ENCODE measurements around the gene LMX1A. TPM values are rescaled to one million over a fixed set of nuclear protein-coding genes. Genes with fewer than 3 reads are reported as not detected.

Gene LMX1A
- polyA plus RNA-seq, 1 donor from 2014 or later: 0.47 TPM

DNA sequence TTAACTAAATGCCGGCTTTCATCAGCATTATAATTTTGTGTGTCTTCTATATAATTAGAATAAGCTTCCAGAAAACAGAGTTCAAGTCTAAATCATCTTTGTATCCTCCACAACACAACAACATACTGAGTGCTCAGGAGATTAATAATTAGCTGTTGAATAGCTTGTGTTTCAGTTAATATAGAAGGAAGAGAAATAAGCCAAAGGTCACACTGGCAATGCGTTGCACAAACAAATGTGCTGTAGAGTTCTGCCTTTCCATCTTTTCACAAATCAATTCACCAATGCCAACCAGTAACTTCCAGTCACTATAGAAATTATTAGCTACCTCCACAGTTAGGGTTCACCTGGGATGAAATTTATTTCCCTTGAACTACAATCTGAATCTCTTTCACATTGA is 132.0 kb downstream of the LMX1A start:
- Histone ChIP-seq H3K9me2 (ENCODE audit: insufficient read depth, low read length) (no peaks in the 10 kb centered on the region), H4K20me1 (ENCODE audit: insufficient read depth) (no peaks in the 10 kb centered on the region), H3K79me2 (replicated peaks; ENCODE audit: insufficient read depth, low read length) (no peaks in the 10 kb centered on the region), H3K36me3 (ENCODE audit: insufficient read depth, low read length) (no peaks in the 10 kb centered on the region), H2AFZ (ENCODE audit: low read depth, low read length) (no peak overlapping the region), H3K27me3 (ENCODE audit: insufficient read depth, low read depth, low read length) (no peaks in the 10 kb centered on the region), H3K4me2 (ENCODE audit: low read length) (no peak overlapping the region), H3K27ac (ENCODE audit: low read length) (no peak overlapping the region), H3K4me3 (ENCODE audit: low read length) (no peak overlapping the region), H3F3A (ENCODE audit: insufficient read depth, low read length, poor library complexity, severe bottlenecking) (no peaks in the 10 kb centered on the region), H3K9ac (ENCODE audit: low read length) (no peak overlapping the region), H3K9me3 (ENCODE audit: low read length) (no peaks in the 10 kb centered on the region)
- TF ChIP-seq POLR2AphosphoS5 (IDR thresholded peaks at IDR 0.05) (no peak), RAD21 (conservative IDR thresholded peaks at IDR 0.05) (no peak), CTCF (IDR thresholded peaks at IDR 0.05; ENCODE audit: poor library complexity, severe bottlenecking) (no peak)

DNA sequence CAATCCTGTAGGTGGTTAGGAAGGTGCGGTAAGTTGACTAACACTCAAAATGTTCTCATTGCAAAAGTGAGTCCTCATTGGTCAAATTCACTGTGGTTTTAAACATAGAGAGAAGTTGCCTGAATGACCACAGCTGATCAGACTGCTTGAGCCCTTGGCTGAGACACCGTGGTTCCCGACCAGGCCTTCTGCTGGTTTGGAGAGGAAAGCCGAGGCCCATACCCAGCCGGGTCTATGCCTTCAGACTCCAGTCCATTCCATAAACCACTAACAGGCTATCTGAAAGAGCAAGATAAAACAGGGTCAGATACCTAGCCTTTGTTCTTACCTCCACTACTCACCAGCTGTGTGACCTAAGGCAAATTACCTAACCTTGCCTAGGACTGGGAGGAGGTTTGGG is 133.9 kb downstream of the LMX1A start:
- no peak overlapping the region for H2AFZ ChIP-seq (ENCODE audit: low read depth, low read length)
- H3K4me2 ChIP-seq (ENCODE audit: low read length): no peak overlapping the region
- no peaks in the 10 kb centered on the region for H3K27me3 ChIP-seq (ENCODE audit: insufficient read depth, low read depth, low read length)
- no peak overlapping the region for H3K9ac ChIP-seq (ENCODE audit: low read length)
- no peaks in the 10 kb centered on the region for H3K36me3 ChIP-seq (ENCODE audit: insufficient read depth, low read length)
- no peak overlapping the region for H3K27ac ChIP-seq (ENCODE audit: low read length)
- no peaks in the 10 kb centered on the region for H4K20me1 ChIP-seq (ENCODE audit: insufficient read depth)
- no peak overlapping the region for H3K4me3 ChIP-seq (ENCODE audit: low read length)
- H3F3A ChIP-seq (ENCODE audit: insufficient read depth, low read length, poor library complexity, severe bottlenecking): no peaks in the 10 kb centered on the region
- no peak for TF ChIP-seq POLR2AphosphoS5 (IDR thresholded peaks at IDR 0.05)
- no peak for TF ChIP-seq SMC3 (conservative IDR thresholded peaks at IDR 0.05; ENCODE audit: poor library complexity)
- TF ChIP-seq, protein P1, sequence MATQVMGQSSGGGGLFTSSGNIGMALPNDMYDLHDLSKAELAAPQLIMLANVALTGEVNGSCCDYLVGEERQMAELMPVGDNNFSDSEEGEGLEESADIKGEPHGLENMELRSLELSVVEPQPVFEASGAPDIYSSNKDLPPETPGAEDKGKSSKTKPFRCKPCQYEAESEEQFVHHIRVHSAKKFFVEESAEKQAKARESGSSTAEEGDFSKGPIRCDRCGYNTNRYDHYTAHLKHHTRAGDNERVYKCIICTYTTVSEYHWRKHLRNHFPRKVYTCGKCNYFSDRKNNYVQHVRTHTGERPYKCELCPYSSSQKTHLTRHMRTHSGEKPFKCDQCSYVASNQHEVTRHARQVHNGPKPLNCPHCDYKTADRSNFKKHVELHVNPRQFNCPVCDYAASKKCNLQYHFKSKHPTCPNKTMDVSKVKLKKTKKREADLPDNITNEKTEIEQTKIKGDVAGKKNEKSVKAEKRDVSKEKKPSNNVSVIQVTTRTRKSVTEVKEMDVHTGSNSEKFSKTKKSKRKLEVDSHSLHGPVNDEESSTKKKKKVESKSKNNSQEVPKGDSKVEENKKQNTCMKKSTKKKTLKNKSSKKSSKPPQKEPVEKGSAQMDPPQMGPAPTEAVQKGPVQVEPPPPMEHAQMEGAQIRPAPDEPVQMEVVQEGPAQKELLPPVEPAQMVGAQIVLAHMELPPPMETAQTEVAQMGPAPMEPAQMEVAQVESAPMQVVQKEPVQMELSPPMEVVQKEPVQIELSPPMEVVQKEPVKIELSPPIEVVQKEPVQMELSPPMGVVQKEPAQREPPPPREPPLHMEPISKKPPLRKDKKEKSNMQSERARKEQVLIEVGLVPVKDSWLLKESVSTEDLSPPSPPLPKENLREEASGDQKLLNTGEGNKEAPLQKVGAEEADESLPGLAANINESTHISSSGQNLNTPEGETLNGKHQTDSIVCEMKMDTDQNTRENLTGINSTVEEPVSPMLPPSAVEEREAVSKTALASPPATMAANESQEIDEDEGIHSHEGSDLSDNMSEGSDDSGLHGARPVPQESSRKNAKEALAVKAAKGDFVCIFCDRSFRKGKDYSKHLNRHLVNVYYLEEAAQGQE (IDR thresholded peaks at IDR 0.05; ENCODE audit: borderline replicate concordance): no peak
- no peak for TF ChIP-seq EP300 (conservative IDR thresholded peaks at IDR 0.05; ENCODE audit: poor library complexity, severe bottlenecking)
- TF ChIP-seq CTCF (IDR thresholded peaks at IDR 0.05; ENCODE audit: poor library complexity, severe bottlenecking): no peak
- no peaks in the 10 kb centered on the region for H3K9me2 ChIP-seq (ENCODE audit: insufficient read depth, low read length)
- H3K79me2 ChIP-seq (replicated peaks; ENCODE audit: insufficient read depth, low read length): no peaks in the 10 kb centered on the region
- H3K9me3 ChIP-seq (ENCODE audit: low read length): no peaks in the 10 kb centered on the region

DNA sequence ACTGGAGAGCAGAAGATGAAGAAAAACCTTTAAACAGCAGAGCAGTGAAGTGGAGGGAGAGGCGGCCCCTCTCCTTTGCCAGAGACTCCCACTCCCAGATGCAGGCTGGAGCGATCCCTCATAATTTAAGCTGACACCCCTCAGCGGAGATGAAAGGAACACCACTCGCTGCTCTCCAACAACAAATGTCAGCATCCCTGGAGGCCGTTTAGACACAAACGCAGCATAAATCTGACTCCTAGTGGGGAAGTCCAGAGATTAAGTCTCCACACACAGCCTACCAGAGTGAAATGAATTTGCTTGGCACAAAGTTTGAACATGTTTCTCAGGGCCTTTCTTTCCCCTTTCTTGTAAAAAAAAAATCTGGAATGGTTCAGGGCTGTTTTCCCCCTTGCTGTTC is 137.8 kb downstream of the LMX1A start:
- H3K4me3 ChIP-seq (ENCODE audit: low read length): no peak overlapping the region
- no peak overlapping the region for H3K9ac ChIP-seq (ENCODE audit: low read length)
- H3K36me3 ChIP-seq (ENCODE audit: insufficient read depth, low read length): no peaks in the 10 kb centered on the region
- H3K9me2 ChIP-seq (ENCODE audit: insufficient read depth, low read length): no peaks in the 10 kb centered on the region
- TF ChIP-seq, protein P1 (IDR thresholded peaks at IDR 0.05; ENCODE audit: borderline replicate concordance): no peak
- TF ChIP-seq TAF1 (IDR thresholded peaks at IDR 0.05; ENCODE audit: low read depth): no peak
- H3K9me3 ChIP-seq (ENCODE audit: low read length): no peaks in the 10 kb centered on the region
- H3K27me3 ChIP-seq (ENCODE audit: insufficient read depth, low read depth, low read length): no peaks in the 10 kb centered on the region
- no peaks in the 10 kb centered on the region for H3K79me2 ChIP-seq (replicated peaks; ENCODE audit: insufficient read depth, low read length)
- no peaks in the 10 kb centered on the region for H4K20me1 ChIP-seq (ENCODE audit: insufficient read depth)
- no peaks in the 10 kb centered on the region for H3F3A ChIP-seq (ENCODE audit: insufficient read depth, low read length, poor library complexity, severe bottlenecking)
- H3K27ac ChIP-seq (ENCODE audit: low read length): no peak overlapping the region
- no peak overlapping the region for H3K4me2 ChIP-seq (ENCODE audit: low read length)
- no peak overlapping the region for H2AFZ ChIP-seq (ENCODE audit: low read depth, low read length)

Data from neural cell (in vitro differentiated cells).